ENCODE data around the gene VILL.
A peak's percentile ranks its signal among the peaks of the same experiment; 100 is the strongest.

VILL gene

GRCh38 chr3:37952564-37952963 lies 38.0 kb upstream of the VILL start:
- Histone ChIP-seq H3K9me3 (ENCODE audit: control insufficient read depth, insufficient read depth, low read length) (no peaks in the 10 kb centered on the region), H3K27ac (ENCODE audit: low read depth, low read length) (no peak overlapping the region), H3K27me3 (ENCODE audit: control insufficient read depth, insufficient read depth, low read length) (no peaks in the 10 kb centered on the region), H3K4me1 (ENCODE audit: control insufficient read depth, insufficient read depth, low read length) (peaks cover 9% of the 10 kb centered on the region), H3K9ac (ENCODE audit: low read depth, low read length) (no peak overlapping the region), H3K36me3 (ENCODE audit: control insufficient read depth, insufficient read depth, low read length) (peaks cover 10% of the 10 kb centered on the region), H3K4me3 (ENCODE audit: low read depth, low read length) (no peak overlapping the region)

- Histone ChIP-seq H3K9ac (ENCODE audit: low read depth, low read length) (no peak overlapping the region), H3K36me3 (ENCODE audit: control insufficient read depth, insufficient read depth, low read length) (peaks cover 10% of the 10 kb centered on the region), H3K4me3 (ENCODE audit: low read depth, low read length) (no peak overlapping the region), H3K9me3 (ENCODE audit: control insufficient read depth, insufficient read depth, low read length) (no peaks in the 10 kb centered on the region), H3K27me3 (ENCODE audit: control insufficient read depth, insufficient read depth, low read length) (no peaks in the 10 kb centered on the region), H3K27ac (ENCODE audit: low read depth, low read length) (no peak overlapping the region), H3K4me1 (ENCODE audit: control insufficient read depth, insufficient read depth, low read length) (peaks cover 9% of the 10 kb centered on the region)
These were observed 37.4 kb upstream of the VILL start for GRCh38 chr3:37953226-37953625.

- peaks cover 10% of the 10 kb centered on the region for H3K36me3 ChIP-seq (ENCODE audit: control insufficient read depth, insufficient read depth, low read length)
- H3K27ac ChIP-seq (ENCODE audit: low read depth, low read length): no peak overlapping the region
- no peaks in the 10 kb centered on the region for H3K9me3 ChIP-seq (ENCODE audit: control insufficient read depth, insufficient read depth, low read length)
These were observed 36.7 kb upstream of the VILL start for GRCh38 chr3:37953707-37954394.

GRCh38 chr3:37954881-37955280 lies 35.7 kb upstream of the VILL start:
- Histone ChIP-seq H3K4me1 (ENCODE audit: control insufficient read depth, insufficient read depth, low read length) (peaks cover 9% of the 10 kb centered on the region), H3K4me3 (ENCODE audit: low read depth, low read length) (no peak overlapping the region), H3K27me3 (ENCODE audit: control insufficient read depth, insufficient read depth, low read length) (no peaks in the 10 kb centered on the region), H3K9me3 (ENCODE audit: control insufficient read depth, insufficient read depth, low read length) (no peaks in the 10 kb centered on the region), H3K27ac (ENCODE audit: low read depth, low read length) (no peak overlapping the region), H3K9ac (ENCODE audit: low read depth, low read length) (no peak overlapping the region), H3K36me3 (ENCODE audit: control insufficient read depth, insufficient read depth, low read length) (peaks cover 10% of the 10 kb centered on the region)

More at GRCh38 chr3:37953707-37954394, 36.7 kb upstream of the VILL start:
- Histone ChIP-seq H3K9ac (ENCODE audit: low read depth, low read length) (no peak overlapping the region), H3K27me3 (ENCODE audit: control insufficient read depth, insufficient read depth, low read length) (no peaks in the 10 kb centered on the region), H3K4me1 (ENCODE audit: control insufficient read depth, insufficient read depth, low read length) (peaks cover 9% of the 10 kb centered on the region), H3K4me3 (ENCODE audit: low read depth, low read length) (no peak overlapping the region)

DNA sequence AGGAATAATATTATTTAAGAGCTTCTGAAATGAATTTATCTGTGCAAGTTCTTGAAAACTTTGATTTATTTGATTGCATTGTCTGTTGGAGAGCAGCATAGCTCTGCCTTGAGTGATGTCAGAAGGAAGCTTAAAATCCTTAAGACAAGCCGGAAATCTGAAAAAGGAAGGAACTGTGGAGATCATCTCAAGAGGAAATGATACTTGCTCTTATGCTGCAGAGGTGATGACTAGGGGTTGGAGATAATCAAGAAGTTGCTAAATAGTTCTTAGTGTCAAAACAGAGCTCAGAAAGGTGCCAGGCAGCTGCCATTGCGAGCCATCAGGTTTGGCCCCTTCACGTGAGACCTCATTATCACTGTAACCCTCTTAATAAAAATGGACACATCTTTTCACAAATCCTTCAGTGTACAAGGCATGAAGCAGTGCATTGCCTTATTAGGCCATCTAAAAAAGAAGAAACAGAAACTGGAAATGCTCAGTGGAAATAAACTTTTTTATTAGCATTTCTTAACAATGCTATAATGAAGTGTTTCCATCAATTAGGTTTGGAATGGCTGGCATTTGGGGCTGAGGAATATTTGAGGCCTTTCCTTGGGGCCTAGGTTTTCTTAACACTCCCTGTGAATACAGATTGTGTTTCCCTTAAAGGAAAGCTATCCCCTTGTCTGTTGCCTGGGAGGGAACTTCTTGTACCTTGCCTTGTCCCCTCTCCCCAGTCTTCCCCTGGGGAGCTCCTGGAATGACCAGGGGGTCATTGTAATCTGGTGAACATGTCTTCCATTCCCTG lies 34.5 kb upstream of the VILL start:
- H3K27ac ChIP-seq (ENCODE audit: low read depth, low read length): peak overlapping the region; percentile 22
- no peaks in the 10 kb centered on the region for H3K27me3 ChIP-seq (ENCODE audit: control insufficient read depth, insufficient read depth, low read length)
- peaks cover 10% of the 10 kb centered on the region for H3K36me3 ChIP-seq (ENCODE audit: control insufficient read depth, insufficient read depth, low read length)
- no peak overlapping the region for H3K9ac ChIP-seq (ENCODE audit: low read depth, low read length)
- H3K4me3 ChIP-seq (ENCODE audit: low read depth, low read length): no peak overlapping the region
- H3K4me1 ChIP-seq (ENCODE audit: control insufficient read depth, insufficient read depth, low read length): peaks cover 10% of the 10 kb centered on the region
- H3K9me3 ChIP-seq (ENCODE audit: control insufficient read depth, insufficient read depth, low read length): no peaks in the 10 kb centered on the region

DNA sequence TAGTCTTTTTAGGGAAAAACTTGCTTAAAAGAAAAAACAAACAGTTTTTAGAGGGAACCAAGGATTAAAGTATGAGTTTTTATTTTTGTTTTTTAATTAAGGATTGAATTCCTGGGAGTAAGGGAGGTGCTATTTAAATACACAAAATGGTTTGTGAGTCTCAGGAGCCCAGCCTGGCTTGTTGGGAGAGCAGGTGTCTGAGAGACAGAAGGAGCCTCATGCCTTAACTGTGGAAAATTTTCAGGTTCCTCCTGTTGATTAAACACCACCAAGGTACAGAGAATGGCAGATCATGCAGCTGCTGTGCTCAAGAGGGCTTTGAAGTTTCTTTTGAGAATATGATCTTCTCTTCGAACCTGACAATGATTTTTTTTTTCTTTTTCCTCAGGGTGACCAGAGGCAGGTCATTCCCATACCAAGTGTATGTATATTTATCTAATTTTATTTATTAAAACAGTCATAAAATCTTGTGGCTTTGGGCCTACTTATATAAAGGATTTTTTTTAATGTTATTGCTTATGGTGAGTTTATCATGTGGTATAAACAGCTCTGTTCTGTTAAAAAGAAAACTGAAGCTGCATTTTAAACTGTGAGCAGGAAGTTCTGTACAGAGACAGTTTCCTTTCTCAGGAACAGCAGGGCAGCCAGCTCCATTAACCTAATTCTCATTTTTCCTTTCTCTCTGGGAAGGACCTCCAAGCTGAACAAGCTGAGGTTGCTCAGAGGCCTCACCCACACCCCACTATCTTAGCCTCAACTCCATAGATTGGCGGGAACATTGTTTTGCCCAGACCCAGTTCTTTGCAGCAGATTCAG lies 33.7 kb upstream of the VILL start:
- Histone ChIP-seq H3K9me3 (ENCODE audit: control insufficient read depth, insufficient read depth, low read length) (no peaks in the 10 kb centered on the region), H3K4me3 (ENCODE audit: low read depth, low read length) (no peak overlapping the region), H3K4me1 (ENCODE audit: control insufficient read depth, insufficient read depth, low read length) (peaks cover 18% of the 10 kb centered on the region), H3K27ac (ENCODE audit: low read depth, low read length) (peak overlapping the region; percentile 22), H3K27me3 (ENCODE audit: control insufficient read depth, insufficient read depth, low read length) (no peaks in the 10 kb centered on the region), H3K36me3 (ENCODE audit: control insufficient read depth, insufficient read depth, low read length) (peaks cover 10% of the 10 kb centered on the region), H3K9ac (ENCODE audit: low read depth, low read length) (no peak overlapping the region)

GRCh38 chr3:37957539-37957936 lies 33.0 kb upstream of the VILL start:
- peaks cover 10% of the 10 kb centered on the region for H3K36me3 ChIP-seq (ENCODE audit: control insufficient read depth, insufficient read depth, low read length)
- no peak overlapping the region for H3K9ac ChIP-seq (ENCODE audit: low read depth, low read length)
- H3K27me3 ChIP-seq (ENCODE audit: control insufficient read depth, insufficient read depth, low read length): no peaks in the 10 kb centered on the region
- no peak overlapping the region for H3K27ac ChIP-seq (ENCODE audit: low read depth, low read length)
- H3K4me1 ChIP-seq (ENCODE audit: control insufficient read depth, insufficient read depth, low read length): peaks cover 24% of the 10 kb centered on the region
- no peak overlapping the region for H3K4me3 ChIP-seq (ENCODE audit: low read depth, low read length)
- no peaks in the 10 kb centered on the region for H3K9me3 ChIP-seq (ENCODE audit: control insufficient read depth, insufficient read depth, low read length)

- Histone ChIP-seq H3K27ac (ENCODE audit: low read depth, low read length) (peak overlapping the region; percentile 66), H3K9ac (ENCODE audit: low read depth, low read length) (no peak overlapping the region), H3K4me1 (ENCODE audit: control insufficient read depth, insufficient read depth, low read length) (peaks cover 25% of the 10 kb centered on the region), H3K4me3 (ENCODE audit: low read depth, low read length) (no peak overlapping the region; the same call in 1 of the 2 replicates), H3K27me3 (ENCODE audit: control insufficient read depth, insufficient read depth, low read length) (no peaks in the 10 kb centered on the region), H3K36me3 (ENCODE audit: control insufficient read depth, insufficient read depth, low read length) (no peaks in the 10 kb centered on the region), H3K9me3 (ENCODE audit: control insufficient read depth, insufficient read depth, low read length) (no peaks in the 10 kb centered on the region)
These were observed 28.8 kb upstream of the VILL start for GRCh38 chr3:37961622-37962431.

DNA sequence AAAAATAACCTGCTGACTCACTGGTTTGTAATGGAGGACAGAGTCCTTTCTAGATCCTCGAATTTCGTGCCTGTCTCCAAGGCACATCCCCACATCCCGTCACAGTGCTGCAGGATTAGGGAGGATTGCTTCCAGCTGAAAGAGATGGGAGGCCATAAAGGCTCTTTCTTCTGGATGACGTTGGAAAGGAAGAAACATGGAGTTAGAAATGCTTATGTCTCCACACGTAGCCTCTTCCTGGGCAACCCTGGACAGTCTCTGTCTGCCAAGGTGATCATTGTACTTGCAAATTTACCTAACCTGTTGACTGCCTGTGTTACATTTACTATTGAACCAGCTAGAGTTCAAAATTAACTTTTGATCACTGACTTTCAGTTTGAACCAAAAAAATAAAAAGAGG lies 27.6 kb upstream of the VILL start:
- H3K9me3 ChIP-seq (ENCODE audit: control insufficient read depth, insufficient read depth, low read length): no peaks in the 10 kb centered on the region
- H3K9ac ChIP-seq (ENCODE audit: low read depth, low read length): 0 out of 2 replicates have a peak overlapping the region, but pooled peaks have one; percentile 34
- peak overlapping the region; percentile 21 for H3K27ac ChIP-seq (ENCODE audit: low read depth, low read length)
- peaks cover 25% of the 10 kb centered on the region for H3K4me1 ChIP-seq (ENCODE audit: control insufficient read depth, insufficient read depth, low read length)
- H3K27me3 ChIP-seq (ENCODE audit: control insufficient read depth, insufficient read depth, low read length): no peaks in the 10 kb centered on the region
- no peak overlapping the region for H3K4me3 ChIP-seq (ENCODE audit: low read depth, low read length)
- H3K36me3 ChIP-seq (ENCODE audit: control insufficient read depth, insufficient read depth, low read length): no peaks in the 10 kb centered on the region

- Histone ChIP-seq H3K4me1 (ENCODE audit: control insufficient read depth, insufficient read depth, low read length) (peaks cover 25% of the 10 kb centered on the region), H3K4me3 (ENCODE audit: low read depth, low read length) (no peak overlapping the region), H3K27me3 (ENCODE audit: control insufficient read depth, insufficient read depth, low read length) (no peaks in the 10 kb centered on the region), H3K36me3 (ENCODE audit: control insufficient read depth, insufficient read depth, low read length) (no peaks in the 10 kb centered on the region), H3K9ac (ENCODE audit: low read depth, low read length) (no peak overlapping the region), H3K9me3 (ENCODE audit: control insufficient read depth, insufficient read depth, low read length) (no peaks in the 10 kb centered on the region), H3K27ac (ENCODE audit: low read depth, low read length) (no peak overlapping the region)
These were observed 27.0 kb upstream of the VILL start for GRCh38 chr3:37963635-37964034.
